GM23338 (cell line): Measurements from ENCODE around the gene TFF1.

Experiments used
- CREB1 ChIP-seq: fragments of 250-450 bp; sonication (Bioruptor Pico); IDR thresholded peaks from 2 replicates; pipeline ENCODE4 v1.5.0; 2020; ENCODE audit warnings: low read depth, mild to moderate bottlenecking, moderate library complexity
- EZH2 ChIP-seq: fragments of 200-600 bp; sonication (generic); IDR thresholded peaks from one replicate; pipeline ENCODE4 v1.8.0; 2017; ENCODE audit warnings: antibody characterized with exemption, mild to moderate bottlenecking, low read depth; ENCODE audit not compliant: unreplicated experiment
- JUNB ChIP-seq: IDR thresholded peaks from one replicate; pipeline ENCODE4 v1.6.1; 2016; ENCODE audit warnings: antibody characterized with exemption; ENCODE audit not compliant: unreplicated experiment
- NANOG ChIP-seq: IDR thresholded peaks from 2 replicates; pipeline ENCODE4 v1.6.1; 2016; ENCODE audit warnings: antibody characterized with exemption, borderline replicate concordance
- POLR2AphosphoS5 ChIP-seq: IDR thresholded peaks from 2 replicates; pipeline ENCODE4 v1.6.1; 2016; ENCODE audit warnings: antibody characterized with exemption, low read depth
- ZNF114 ChIP-seq: fragments of 250-450 bp; sonication (Bioruptor Pico); IDR thresholded peaks from 2 replicates; pipeline ENCODE4 v1.5.0; 2020; ENCODE audit warnings: mild to moderate bottlenecking, moderate library complexity
- ZNF331 ChIP-seq: fragments of 250-450 bp; sonication (Bioruptor Pico); IDR thresholded peaks from 2 replicates; pipeline ENCODE4 v1.5.0; 2020; ENCODE audit warnings: low read depth, mild to moderate bottlenecking, moderate library complexity
- TF ChIP-seq, protein P1 (sequence below), 2 experiments: fragments of 200-600 bp in 1 of 2; sonication (generic) in 1 of 2; conservative IDR thresholded peaks; 2 replicates each; pipeline versions ENCODE4 v1.5.1 to v1.6.1; 2016 to 2017; ENCODE audit warnings: antibody characterized with exemption in 2 of 2, low read depth in 2 of 2, mild to moderate bottlenecking in 2 of 2, moderate library complexity in 1 of 2
- TF ChIP-seq, protein P2 (sequence below): IDR thresholded peaks from one replicate; pipeline ENCODE4 v1.6.1; 2018; ENCODE audit warnings: antibody characterized with exemption; ENCODE audit not compliant: unreplicated experiment

- TF ChIP-seq, protein P1, sequence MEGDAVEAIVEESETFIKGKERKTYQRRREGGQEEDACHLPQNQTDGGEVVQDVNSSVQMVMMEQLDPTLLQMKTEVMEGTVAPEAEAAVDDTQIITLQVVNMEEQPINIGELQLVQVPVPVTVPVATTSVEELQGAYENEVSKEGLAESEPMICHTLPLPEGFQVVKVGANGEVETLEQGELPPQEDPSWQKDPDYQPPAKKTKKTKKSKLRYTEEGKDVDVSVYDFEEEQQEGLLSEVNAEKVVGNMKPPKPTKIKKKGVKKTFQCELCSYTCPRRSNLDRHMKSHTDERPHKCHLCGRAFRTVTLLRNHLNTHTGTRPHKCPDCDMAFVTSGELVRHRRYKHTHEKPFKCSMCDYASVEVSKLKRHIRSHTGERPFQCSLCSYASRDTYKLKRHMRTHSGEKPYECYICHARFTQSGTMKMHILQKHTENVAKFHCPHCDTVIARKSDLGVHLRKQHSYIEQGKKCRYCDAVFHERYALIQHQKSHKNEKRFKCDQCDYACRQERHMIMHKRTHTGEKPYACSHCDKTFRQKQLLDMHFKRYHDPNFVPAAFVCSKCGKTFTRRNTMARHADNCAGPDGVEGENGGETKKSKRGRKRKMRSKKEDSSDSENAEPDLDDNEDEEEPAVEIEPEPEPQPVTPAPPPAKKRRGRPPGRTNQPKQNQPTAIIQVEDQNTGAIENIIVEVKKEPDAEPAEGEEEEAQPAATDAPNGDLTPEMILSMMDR (conservative IDR thresholded peaks at IDR 0.05; ENCODE audit: low read depth in 2 of 2), result no peak
- no peak for TF ChIP-seq EZH2
- no peak for TF ChIP-seq POLR2AphosphoS5
- TF ChIP-seq, protein P2, sequence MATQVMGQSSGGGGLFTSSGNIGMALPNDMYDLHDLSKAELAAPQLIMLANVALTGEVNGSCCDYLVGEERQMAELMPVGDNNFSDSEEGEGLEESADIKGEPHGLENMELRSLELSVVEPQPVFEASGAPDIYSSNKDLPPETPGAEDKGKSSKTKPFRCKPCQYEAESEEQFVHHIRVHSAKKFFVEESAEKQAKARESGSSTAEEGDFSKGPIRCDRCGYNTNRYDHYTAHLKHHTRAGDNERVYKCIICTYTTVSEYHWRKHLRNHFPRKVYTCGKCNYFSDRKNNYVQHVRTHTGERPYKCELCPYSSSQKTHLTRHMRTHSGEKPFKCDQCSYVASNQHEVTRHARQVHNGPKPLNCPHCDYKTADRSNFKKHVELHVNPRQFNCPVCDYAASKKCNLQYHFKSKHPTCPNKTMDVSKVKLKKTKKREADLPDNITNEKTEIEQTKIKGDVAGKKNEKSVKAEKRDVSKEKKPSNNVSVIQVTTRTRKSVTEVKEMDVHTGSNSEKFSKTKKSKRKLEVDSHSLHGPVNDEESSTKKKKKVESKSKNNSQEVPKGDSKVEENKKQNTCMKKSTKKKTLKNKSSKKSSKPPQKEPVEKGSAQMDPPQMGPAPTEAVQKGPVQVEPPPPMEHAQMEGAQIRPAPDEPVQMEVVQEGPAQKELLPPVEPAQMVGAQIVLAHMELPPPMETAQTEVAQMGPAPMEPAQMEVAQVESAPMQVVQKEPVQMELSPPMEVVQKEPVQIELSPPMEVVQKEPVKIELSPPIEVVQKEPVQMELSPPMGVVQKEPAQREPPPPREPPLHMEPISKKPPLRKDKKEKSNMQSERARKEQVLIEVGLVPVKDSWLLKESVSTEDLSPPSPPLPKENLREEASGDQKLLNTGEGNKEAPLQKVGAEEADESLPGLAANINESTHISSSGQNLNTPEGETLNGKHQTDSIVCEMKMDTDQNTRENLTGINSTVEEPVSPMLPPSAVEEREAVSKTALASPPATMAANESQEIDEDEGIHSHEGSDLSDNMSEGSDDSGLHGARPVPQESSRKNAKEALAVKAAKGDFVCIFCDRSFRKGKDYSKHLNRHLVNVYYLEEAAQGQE, result no peak
- TF ChIP-seq ZNF331, result no peak
- no peak for TF ChIP-seq CREB1
- no peak for TF ChIP-seq ZNF114 (CRISPR knock-in tag)
- no peak for TF ChIP-seq NANOG
- no peak for TF ChIP-seq JUNB
Observed at GRCh38 chr21:42406201-42406621, 39.9 kb upstream of the TFF1 start.
